H1 (cell line): ENCODE data around the gene SPAAR. TPM values are rescaled to one million over a fixed set of nuclear protein-coding genes. Genes with fewer than 3 reads are reported as not detected.

ENCODE experiments used
- CBX5 ChIP-seq: fragments of 300-800, 300-1000 bp; sonication (generic); IDR thresholded peaks from 2 replicates; pipeline ENCODE4 v1.7.1; 2016; ENCODE audit warnings: antibody characterized with exemption, low read length, low read depth
- CHD2 ChIP-seq: IDR thresholded peaks from 2 replicates; pipeline ENCODE4 v1.6.1; 2012; ENCODE audit warnings: low read length, improper control_type of control experiment
- MAFK ChIP-seq: IDR thresholded peaks from 2 replicates; pipeline ENCODE4 v1.6.1; 2012; ENCODE audit warnings: low read depth, mild to moderate bottlenecking, improper control_type of control experiment, low read length
- PHF8 ChIP-seq: fragments of 200-600 bp; sonication (generic); conservative IDR thresholded peaks from 2 replicates; pipeline ENCODE4 v1.7.1; 2012; ENCODE audit warnings: low read depth, mild to moderate bottlenecking, inconsistent platforms, low read length, moderate library complexity
- RBBP5 ChIP-seq: IDR thresholded peaks from 2 replicates; pipeline ENCODE4 v1.7.1; 2012; ENCODE audit warnings: low read depth, mild to moderate bottlenecking, inconsistent platforms, low read length, moderate library complexity, borderline replicate concordance
- SIRT6 ChIP-seq: IDR thresholded peaks from one replicate; pipeline ENCODE4 v1.7.1; 2012; ENCODE audit warnings: low read length, inconsistent platforms
- TAF1 ChIP-seq: IDR thresholded peaks from 2 replicates; pipeline ENCODE4 v1.6.1; 2011; ENCODE audit warnings: mild to moderate bottlenecking, low read depth, low read length
- TAF7 ChIP-seq: optimal IDR thresholded peaks from 2 replicates; pipeline ENCODE3; 2011; ENCODE audit warnings: low read depth, mild to moderate bottlenecking, inconsistent platforms, low read length, moderate library complexity, borderline replicate concordance
- polyA plus RNA-seq, 7 experiments: library from polyadenylated mRNA; depleted of rRNA in 3 of 7; stranded (reverse) in 5 of 7; unstranded in 2 of 7; fragments of >200 nt in 5 of 7; fragments of 200-250 nt in 2 of 7; gene quantifications; 1 replicate in 5 of 7; 2 replicates in 1 of 7; 4 replicates in 1 of 7; pipeline versions ENCODE4 v1.2.1 to v1.2.3, GENCODE V29; 2011 to 2013; ENCODE audit warnings: missing spikeins in 2 of 7, mixed read lengths in 2 of 7
- total RNA-seq: library from RNA; stranded (reverse); fragmentation: NEBNext Ultra II Directional; extraction: Animal tissue kit (Norgen Biotek cat#: 25700); gene quantifications from 2 replicates; pipeline ENCODE4 v1.2.1, GENCODE V29; 2021

SPAAR gene
- total and polyA plus RNA-seq, 2 of the 8 experiments (the other 6 are each of a cell fraction or from before 2014, with no cell fraction given), result 0.27 TPM; not detected in 1

- TF ChIP-seq SIRT6 (no peak), TAF1 (no peak), MAFK (no peak), PHF8 (no peak), CHD2 (no peak), CBX5 (no peak), TAF7 (no peak), RBBP5 (no peak)
Measured at GRCh38 chr9:35960039-35960655, 50.9 kb downstream of the SPAAR start (continued).

Other genes with a start within 250 kb of the SPAAR start
- gene ARHGEF39, start 244.3 kb upstream of the SPAAR start, total RNA-seq, result 17.5 and 18.6 TPM in 2 replicates
- gene ARHGEF39, start 244.3 kb upstream of the SPAAR start, polyA plus RNA-seq (2011; rRNA removed), result 15.9 and 18.7 TPM in 2 replicates
- 1.3 and 1.4 TPM in 2 replicates for gene CA9, start 235.6 kb upstream of the SPAAR start, total RNA-seq
- 1.8 and 2.4 TPM in 2 replicates for gene CA9, start 235.6 kb upstream of the SPAAR start, polyA plus RNA-seq (2011; rRNA removed)
- 181 and 197 TPM in 2 replicates for gene TPM2, start 219.6 kb upstream of the SPAAR start, total RNA-seq
- 62.5 and 71.2 TPM in 2 replicates for gene TPM2, start 219.6 kb upstream of the SPAAR start, polyA plus RNA-seq (2011; rRNA removed)
- 87.9 and 90.1 TPM in 2 replicates for gene TLN1, start 177.3 kb upstream of the SPAAR start, total RNA-seq
- 28.1 and 42.4 TPM in 2 replicates for gene TLN1, start 177.3 kb upstream of the SPAAR start, polyA plus RNA-seq (2011; rRNA removed)
- gene CREB3, start 176.8 kb upstream of the SPAAR start, total RNA-seq, result 24.4 and 26.5 TPM in 2 replicates
- gene CREB3, start 176.8 kb upstream of the SPAAR start, polyA plus RNA-seq (2011; rRNA removed), result 25.7 and 29.1 TPM in 2 replicates
- gene GBA2, start 160.3 kb upstream of the SPAAR start, total RNA-seq, result 69.1 and 71.9 TPM in 2 replicates
- 64.2 and 81.4 TPM in 2 replicates for gene GBA2, start 160.3 kb upstream of the SPAAR start, polyA plus RNA-seq (2011; rRNA removed)
- gene RGP1, start 160.2 kb upstream of the SPAAR start, total RNA-seq, result 21.8 and 22.7 TPM in 2 replicates
- gene RGP1, start 160.2 kb upstream of the SPAAR start, polyA plus RNA-seq (2011; rRNA removed), result 11.8 and 13.9 TPM in 2 replicates
- gene MSMP, start 155.2 kb upstream of the SPAAR start, total RNA-seq, result not detected in 2 replicates
- 0.53 and 1.3 TPM in 2 replicates for gene MSMP, start 155.2 kb upstream of the SPAAR start, polyA plus RNA-seq (2011; rRNA removed)
- 11.0 and 14.3 TPM in 2 replicates for gene NPR2, start 117.9 kb upstream of the SPAAR start, total RNA-seq
- gene NPR2, start 117.9 kb upstream of the SPAAR start, polyA plus RNA-seq (2011; rRNA removed), result 13.7 and 17.0 TPM in 2 replicates
- 0.37 and 0.55 TPM in 2 replicates for gene SPAG8, start 97.2 kb upstream of the SPAAR start, total RNA-seq
- gene SPAG8, start 97.2 kb upstream of the SPAAR start, polyA plus RNA-seq (2011; rRNA removed), result 0.31 and 0.44 TPM in 2 replicates
- 32.1 and 34.8 TPM in 2 replicates for gene HINT2, start 94.4 kb upstream of the SPAAR start, total RNA-seq
- gene HINT2, start 94.4 kb upstream of the SPAAR start, polyA plus RNA-seq (2011; rRNA removed), result 51.2 and 62.1 TPM in 2 replicates
- not detected in 2 replicates for gene FAM221B, start 80.8 kb upstream of the SPAAR start, total RNA-seq
- 0.03 TPM in 1 of 2 replicates, not detected in the other for gene FAM221B, start 80.8 kb upstream of the SPAAR start, polyA plus RNA-seq (2011; rRNA removed)
- gene TMEM8B, start 80.3 kb upstream of the SPAAR start, total RNA-seq, result 5.7 and 7.5 TPM in 2 replicates
- 10.4 and 12.2 TPM in 2 replicates for gene TMEM8B, start 80.3 kb upstream of the SPAAR start, polyA plus RNA-seq (2011; rRNA removed)
- not detected in 2 replicates for gene OR13J1, start 39.1 kb upstream of the SPAAR start, total RNA-seq
- not detected in 2 replicates for gene OR13J1, start 39.1 kb upstream of the SPAAR start, polyA plus RNA-seq (2011; rRNA removed)
- gene HRCT1, start 3.3 kb upstream of the SPAAR start, total RNA-seq, result not detected in 2 replicates
- gene HRCT1, start 3.3 kb upstream of the SPAAR start, polyA plus RNA-seq (2011; rRNA removed), result not detected in 2 replicates
- not detected in 2 replicates for gene OR2S2, start 48.7 kb downstream of the SPAAR start, total RNA-seq
- gene OR2S2, start 48.7 kb downstream of the SPAAR start, polyA plus RNA-seq (2011; rRNA removed), result not detected in 2 replicates
- 9.8 and 10.0 TPM in 2 replicates for gene RECK, start 127.4 kb downstream of the SPAAR start, total RNA-seq
- 5.0 and 5.4 TPM in 2 replicates for gene RECK, start 127.4 kb downstream of the SPAAR start, polyA plus RNA-seq (2011; rRNA removed)
- 7.9 and 8.9 TPM in 2 replicates for gene GLIPR2, start 227.2 kb downstream of the SPAAR start, total RNA-seq
- gene GLIPR2, start 227.2 kb downstream of the SPAAR start, polyA plus RNA-seq (2011; rRNA removed), result 10.2 and 12.0 TPM in 2 replicates